Heart left ventricle (tissue), 16 donors: Measurements from ENCODE around the gene ARHGEF11. TPM values are rescaled to one million over a fixed set of nuclear protein-coding genes. Genes with fewer than 3 reads are reported as not detected.

Experiments used
- ATAC-seq, 4 donors: fragments of 200-7000 bp; cut with Tn5 transposase; one replicate each; pipeline ENCODE4 v1.9.1; 2020 to 2022; ENCODE audit warnings: moderate library complexity in 4 of 4, mild to moderate bottlenecking in 3 of 4, moderate number of reproducible peaks in 1 of 4
- DNase-seq, 5 donors: peaks; one replicate each; pipeline ENCODE4 v3.0.0-alpha.2; 2020
- H3K27ac ChIP-seq, 12 donors: fragments of 200-600 bp; sonication (generic) in 4 of 12; one replicate each; pipeline versions ENCODE4 v1.5.0 to v1.8.0; 2016 to 2022; ENCODE audit warnings: mild to moderate bottlenecking in 2 of 12
- H3K27me3 ChIP-seq, 9 donors: fragments of 200-600 bp; sonication (generic) in 2 of 9; one replicate each; pipeline versions ENCODE4 v1.5.1 to v1.8.0; 2016 to 2022; ENCODE audit warnings: mild to moderate bottlenecking in 3 of 9
- H3K36me3 ChIP-seq, 9 donors: fragments of 200-600 bp; sonication (generic) in 2 of 9; one replicate each; pipeline versions ENCODE4 v1.5.0 to v1.8.0; 2018 to 2022; ENCODE audit warnings: mild to moderate bottlenecking in 2 of 9
- H3K4me1 ChIP-seq, 12 donors: fragments of 200-600 bp; sonication (generic) in 4 of 12; one replicate each; pipeline versions ENCODE4 v1.5.0 to v1.8.0; 2016 to 2022; ENCODE audit warnings: mild to moderate bottlenecking in 3 of 12
- H3K4me3 ChIP-seq, 12 donors: fragments of 200-600 bp; sonication (generic) in 4 of 12; one replicate each; pipeline versions ENCODE4 v1.5.0 to v1.8.0; 2017 to 2022; ENCODE audit warnings: mild to moderate bottlenecking in 9 of 12, moderate library complexity in 4 of 12
- H3K9me3 ChIP-seq, 12 donors: fragments of 200-600 bp; sonication (generic) in 4 of 12; one replicate each; pipeline versions ENCODE4 v1.5.0 to v1.8.0; 2016 to 2022; ENCODE audit warnings: mild to moderate bottlenecking in 1 of 12
- POLR2A ChIP-seq, 2 donors: fragments of 450-650 bp; IDR thresholded peaks; one replicate each; pipeline ENCODE4 v1.6.1; 2017; ENCODE audit warnings: antibody characterized with exemption in 2 of 2, mild to moderate bottlenecking in 2 of 2, moderate library complexity in 2 of 2
- WGBS, 4 donors: extraction: QIAGEN DNeasy Blood & Tissue Kit in 2 of 4; methylation state at CpG; one replicate each; pipeline versions ENCODE4 v1.1.5 to v1.1.7; 2013 to 2018; 5-methylcytosine and 5-hydroxymethylcytosine counted together
- intact Hi-C, 10 donors: fragments of 100-400 bp; cut with DNase I; formaldehyde crosslinking; loops; one replicate each; pipeline versions ENCODE4 v1.11.1 to v1.14.2; 2022
- polyA plus RNA-seq, 2 donors: library from polyadenylated mRNA; stranded (reverse); fragments of 200-250 nt; gene quantifications; one replicate each; pipeline ENCODE4 v1.2.3, GENCODE V29; 2013
- total RNA-seq, 9 donors: library from RNA; depleted of rRNA in 2 of 9; stranded (reverse); fragments of >200 nt in 2 of 9; fragmentation: NEBNext Ultra II Directional in 3 of 9; extraction: Animal tissue kit (Norgen Biotek cat#: 25700) in 3 of 9; gene quantifications; one replicate each; pipeline versions ENCODE4 v1.1.0 to v1.2.4, GENCODE V29; 2016 to 2023
- TF ChIP-seq, protein P1 (sequence below), 12 donors: fragments of 200-600 bp; sonication (generic) in 4 of 12; IDR thresholded peaks; one replicate each; pipeline versions ENCODE4 v1.5.0 to v1.8.0; 2018 to 2022; ENCODE audit warnings: antibody characterized with exemption in 12 of 12, mild to moderate bottlenecking in 5 of 12
- donor health status: ischemic (EF 13 %, LVEDD 7.1; RV severe dilation, severe dysfunction).
- donor health status: healthy with polysubstance abuse.
- donor health status: DM: no; HTN: yes; CAD: no.
- donor health status: DM: no; HTN: no; CAD: no.
- donor health status: ischemic (EF 25% LVEDD 6.9; RV normal size, moderate dysfunction).
- donor health status: ischemic (EF 25% LVEDD 5.7; RV mildly dilated, moderate dysfunction).
- donor health status: healthy.
- donor health status: DM: yes; HTN: yes; CAD: no.
- donor health status: ischemic (EF 35%, LVEDD 5.7; RV mildly dilated, moderate dysfunction).
- donor health status: nonischemic (EF 11% LVEDD 7.7; RV severe dilation, severe dysfunction).
- donor health status: DM: yes; HTN: yes; CAD: no.
- donor health status: PGD.
- donor health status: ischemic (EF 29% LVEDD 5.4; RV normal size, mild dysfunction).
- donor health status: nonischemic (EF 23%, LVEDD 6.1; RV moderate dilation, normal function).

Gene ARHGEF11
- total and polyA plus RNA-seq, 11 donors: 12.2 to 44.1 (median 30.0) TPM

DNA sequence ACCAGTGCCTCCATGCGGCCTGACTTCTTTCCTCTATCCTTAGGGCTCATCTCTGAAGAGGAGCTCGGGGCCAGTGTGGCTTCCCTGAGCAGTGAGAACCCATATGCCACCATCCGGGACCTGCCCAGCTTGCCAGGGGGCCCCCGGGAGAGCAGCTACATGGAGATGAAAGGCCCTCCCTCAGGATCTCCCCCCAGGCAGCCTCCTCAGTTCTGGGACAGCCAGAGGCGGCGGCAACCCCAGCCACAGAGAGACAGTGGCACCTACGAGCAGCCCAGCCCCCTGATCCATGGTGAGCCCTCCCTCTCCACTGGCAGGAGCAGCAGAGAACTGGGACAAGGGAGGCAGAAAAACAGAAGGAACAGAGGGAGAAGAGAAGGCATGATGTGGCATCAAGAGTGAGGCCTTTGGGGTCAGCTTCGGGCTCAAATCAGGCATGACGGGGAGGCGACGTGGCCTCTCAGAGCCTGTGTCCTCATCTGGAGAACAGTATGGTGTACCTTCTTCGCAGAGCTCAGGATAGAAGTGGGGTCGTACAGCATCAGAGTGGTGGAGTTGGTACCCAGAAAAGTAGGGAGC is 131.6 kb downstream of the ARHGEF11 start:
- Histone ChIP-seq H3K36me3 (peaks cover 0 to 89% (median 53%) of the 10 kb centered on the region in 9 donors), H3K27me3 (peaks cover 0 to 13% (median 0%) of the 10 kb centered on the region in 9 donors)

DNA sequence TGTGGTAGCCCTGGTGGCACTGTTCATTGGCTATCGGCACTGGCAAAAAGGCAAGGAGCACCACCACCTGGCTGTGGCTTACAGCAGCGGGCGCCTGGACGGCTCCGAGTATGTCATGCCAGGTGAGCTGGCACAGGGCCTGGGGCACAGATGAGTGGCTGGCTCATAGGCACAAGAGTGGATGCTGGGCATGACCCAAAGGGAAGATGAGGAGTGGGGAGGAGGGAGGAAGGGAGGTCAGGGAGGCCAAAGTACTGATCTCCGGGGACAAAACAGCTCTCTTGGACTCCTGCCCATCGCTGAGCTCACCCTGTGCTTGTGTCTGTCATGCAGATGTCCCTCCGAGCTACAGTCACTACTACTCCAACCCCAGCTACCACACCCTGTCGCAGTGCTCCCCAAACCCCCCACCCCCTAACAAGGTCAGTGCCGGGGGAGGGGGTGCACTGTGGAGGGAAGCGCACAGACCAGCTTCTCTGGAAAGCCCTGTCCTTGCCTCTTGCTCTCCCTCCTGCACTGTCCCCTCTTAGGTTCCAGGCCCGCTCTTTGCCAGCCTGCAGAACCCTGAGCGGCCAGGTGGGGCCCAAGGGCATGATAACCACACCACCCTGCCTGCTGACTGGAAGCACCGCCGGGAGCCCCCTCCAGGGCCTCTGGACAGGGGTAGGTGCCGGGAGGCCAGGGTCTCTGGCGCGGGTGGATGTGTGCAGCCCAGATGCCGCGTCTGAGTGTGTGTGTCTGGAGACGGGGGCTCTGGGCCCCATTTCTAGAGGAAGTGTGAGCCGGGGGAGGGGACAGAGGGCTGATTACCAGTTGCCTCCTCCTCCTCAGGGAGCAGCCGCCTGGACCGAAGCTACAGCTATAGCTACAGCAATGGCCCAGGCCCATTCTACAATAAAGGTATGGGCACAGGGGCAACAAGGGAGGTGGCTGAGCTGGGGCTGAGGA is 132.4 kb downstream of the ARHGEF11 start:
- DNase-seq (peak in 1 of 5 donors; percentile 60), ATAC-seq (peak in 2 of 4 donors; percentile 16 to 41)
- Histone ChIP-seq H3K27me3 (peaks cover 0 to 20% (median 0%) of the 10 kb centered on the region in 9 donors), H3K9me3 (peaks cover 0 to 7% (median under 1%) of the 10 kb centered on the region in 12 donors), H3K4me3 (no peak overlapping the region), H3K4me1 (peaks cover 0 to 26% (median 5%) of the 10 kb centered on the region in 12 donors), H3K27ac (no peak overlapping the region), H3K36me3 (peaks cover 0 to 95% (median 61%) of the 10 kb centered on the region in 9 donors)
- TF ChIP-seq, protein P1, sequence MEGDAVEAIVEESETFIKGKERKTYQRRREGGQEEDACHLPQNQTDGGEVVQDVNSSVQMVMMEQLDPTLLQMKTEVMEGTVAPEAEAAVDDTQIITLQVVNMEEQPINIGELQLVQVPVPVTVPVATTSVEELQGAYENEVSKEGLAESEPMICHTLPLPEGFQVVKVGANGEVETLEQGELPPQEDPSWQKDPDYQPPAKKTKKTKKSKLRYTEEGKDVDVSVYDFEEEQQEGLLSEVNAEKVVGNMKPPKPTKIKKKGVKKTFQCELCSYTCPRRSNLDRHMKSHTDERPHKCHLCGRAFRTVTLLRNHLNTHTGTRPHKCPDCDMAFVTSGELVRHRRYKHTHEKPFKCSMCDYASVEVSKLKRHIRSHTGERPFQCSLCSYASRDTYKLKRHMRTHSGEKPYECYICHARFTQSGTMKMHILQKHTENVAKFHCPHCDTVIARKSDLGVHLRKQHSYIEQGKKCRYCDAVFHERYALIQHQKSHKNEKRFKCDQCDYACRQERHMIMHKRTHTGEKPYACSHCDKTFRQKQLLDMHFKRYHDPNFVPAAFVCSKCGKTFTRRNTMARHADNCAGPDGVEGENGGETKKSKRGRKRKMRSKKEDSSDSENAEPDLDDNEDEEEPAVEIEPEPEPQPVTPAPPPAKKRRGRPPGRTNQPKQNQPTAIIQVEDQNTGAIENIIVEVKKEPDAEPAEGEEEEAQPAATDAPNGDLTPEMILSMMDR (IDR thresholded peaks at IDR 0.05): no peak
- no peak for TF ChIP-seq POLR2A (IDR thresholded peaks at IDR 0.05)
- 59 to 73% (median 65%) methylated on average over 17 to 24 of the region's 24 CpGs for WGBS, 4 donors
- intact Hi-C loops: no loop called here

More for the DNA sequence above, 131.6 kb downstream of the ARHGEF11 start:
- intact Hi-C loops: no loop called here
- ATAC-seq (no peak), DNase-seq (peak in 1 of 5 donors; percentile 42)
- Histone ChIP-seq H3K4me3 (no peak overlapping the region), H3K4me1 (peaks cover 0 to 18% (median 2%) of the 10 kb centered on the region in 12 donors), H3K9me3 (peaks cover 0 to 13% (median 2%) of the 10 kb centered on the region in 12 donors), H3K27ac (no peak overlapping the region)
- TF ChIP-seq POLR2A (IDR thresholded peaks at IDR 0.05): no peak
- TF ChIP-seq, protein P1 (IDR thresholded peaks at IDR 0.05): no peak
- WGBS, 4 donors: 84 to 92% (median 90%) methylated on average over 13 of the region's 13 CpGs

DNA sequence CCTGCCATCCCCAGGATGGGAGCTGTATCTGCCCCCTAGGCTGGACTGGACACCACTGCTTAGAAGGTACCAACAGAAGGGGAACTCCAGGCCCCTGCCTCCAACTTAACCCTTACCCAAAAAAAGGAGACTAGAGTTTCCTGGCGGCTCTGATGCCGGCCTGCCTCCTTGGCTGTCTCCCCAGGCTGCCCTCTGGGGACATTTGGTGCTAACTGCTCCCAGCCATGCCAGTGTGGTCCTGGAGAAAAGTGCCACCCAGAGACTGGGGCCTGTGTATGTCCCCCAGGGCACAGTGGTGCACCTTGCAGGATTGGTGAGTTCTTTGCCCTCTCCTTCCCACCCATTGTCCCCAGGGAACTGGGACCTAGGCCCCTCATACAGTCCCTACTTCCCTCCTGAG is 133.2 kb downstream of the ARHGEF11 start:
- Histone ChIP-seq H3K27me3 (peaks cover 0 to 25% (median 0%) of the 10 kb centered on the region in 9 donors), H3K36me3 (peaks cover 0 to 95% (median 68%) of the 10 kb centered on the region in 9 donors), H3K9me3 (peaks cover 0 to under 1% (median 0%) of the 10 kb centered on the region in 12 donors), H3K4me1 (peaks cover 0 to 28% (median 6%) of the 10 kb centered on the region in 12 donors), H3K27ac (no peak overlapping the region), H3K4me3 (no peak overlapping the region)
- DNase-seq (no peak), ATAC-seq (no peak)
- 66 to 72% methylated on average over 2 of the region's 2 CpGs; no CpG with 5 or more reads in 2 of the 4 donors for WGBS, 4 donors
- intact Hi-C loops: no loop called here
- no peak for TF ChIP-seq POLR2A (IDR thresholded peaks at IDR 0.05)

DNA sequence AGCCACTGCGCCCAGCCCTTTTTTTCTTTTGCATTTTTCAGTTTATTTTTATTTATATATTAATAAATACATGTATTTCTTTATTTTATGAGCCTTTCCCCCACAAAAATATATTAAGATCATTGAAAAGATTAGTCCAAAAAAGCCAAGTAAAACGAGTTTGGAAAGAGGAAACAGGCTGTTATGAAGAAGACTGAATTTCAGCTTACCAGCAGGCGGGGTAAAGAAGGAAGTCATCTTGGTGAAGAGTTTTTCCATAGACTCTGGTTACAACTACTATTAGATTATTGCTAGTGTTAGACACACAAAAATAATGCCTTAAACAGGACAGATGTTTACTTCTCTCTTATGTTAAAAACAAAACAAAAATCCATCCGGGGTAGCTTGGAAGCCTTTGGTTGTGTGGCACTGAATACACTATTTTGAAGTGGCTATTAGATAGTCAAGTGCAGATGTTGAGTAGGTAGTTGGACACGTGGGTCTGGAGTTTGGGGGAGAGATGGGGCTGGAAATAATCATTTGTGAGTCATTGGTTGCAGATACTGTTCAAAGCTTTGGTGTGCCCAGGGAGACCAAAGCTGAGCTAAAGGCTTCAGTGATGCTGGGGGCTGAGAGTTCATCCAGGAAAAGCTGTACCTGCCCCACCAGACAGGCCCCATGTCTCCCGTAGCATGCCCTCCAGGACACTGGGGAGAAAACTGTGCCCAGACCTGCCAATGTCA is 133.8 kb downstream of the ARHGEF11 start:
- 78 to 81% (median 79%) methylated on average over 6 of the region's 6 CpGs for WGBS, 4 donors
- ATAC-seq (no peak), DNase-seq (peak in 1 of 5 donors; percentile 45)
- H3K27me3 ChIP-seq: peaks cover 0 to 27% (median 0%) of the 10 kb centered on the region in 9 donors
- TF ChIP-seq POLR2A (IDR thresholded peaks at IDR 0.05): no peak
- TF ChIP-seq, protein P1 (IDR thresholded peaks at IDR 0.05): no peak
- no peak overlapping the region for H3K4me3 ChIP-seq
- intact Hi-C loops: no loop called here
- H3K9me3 ChIP-seq: no peaks in the 10 kb centered on the region
- no peak overlapping the region for H3K27ac ChIP-seq
- peaks cover 0 to 95% (median 70%) of the 10 kb centered on the region in 9 donors for H3K36me3 ChIP-seq
- H3K4me1 ChIP-seq: peaks cover 0 to 34% (median 10%) of the 10 kb centered on the region in 12 donors
